Spleen (tissue), 7 donors: Measurements from ENCODE around the gene ACYP1.

ENCODE experiments used
- POLR2A ChIP-seq, 3 donors: fragments of 450-650 bp; IDR thresholded peaks; one replicate each; pipeline ENCODE4 v1.5.1; 2017; ENCODE audit warnings: antibody characterized with exemption in 3 of 3, mild to moderate bottlenecking in 1 of 3
- TF ChIP-seq, protein P1 (sequence below), 11 experiments: fragments of 200-600 bp in 7 of 11; fragments of 450-650 bp in 4 of 11; sonication (generic) in 4 of 11; IDR thresholded peaks in 8 of 11; conservative IDR thresholded peaks in 3 of 11; 1 replicate in 7 of 11; 2 replicates in 4 of 11; pipeline versions ENCODE4 v1.4.0 to v1.8.0; 2016 to 2021; ENCODE audit warnings: antibody characterized with exemption in 11 of 11, inconsistent platforms in 4 of 11, mild to moderate bottlenecking in 1 of 11
- donor health status: DM: no; HTN: no; CAD: no; lungs with moderate emphysema.
- donor health status: DM: no; HTN: no; CAD: no.
- donor health status: DM: no; HTN: no; CAD: no.

DNA sequence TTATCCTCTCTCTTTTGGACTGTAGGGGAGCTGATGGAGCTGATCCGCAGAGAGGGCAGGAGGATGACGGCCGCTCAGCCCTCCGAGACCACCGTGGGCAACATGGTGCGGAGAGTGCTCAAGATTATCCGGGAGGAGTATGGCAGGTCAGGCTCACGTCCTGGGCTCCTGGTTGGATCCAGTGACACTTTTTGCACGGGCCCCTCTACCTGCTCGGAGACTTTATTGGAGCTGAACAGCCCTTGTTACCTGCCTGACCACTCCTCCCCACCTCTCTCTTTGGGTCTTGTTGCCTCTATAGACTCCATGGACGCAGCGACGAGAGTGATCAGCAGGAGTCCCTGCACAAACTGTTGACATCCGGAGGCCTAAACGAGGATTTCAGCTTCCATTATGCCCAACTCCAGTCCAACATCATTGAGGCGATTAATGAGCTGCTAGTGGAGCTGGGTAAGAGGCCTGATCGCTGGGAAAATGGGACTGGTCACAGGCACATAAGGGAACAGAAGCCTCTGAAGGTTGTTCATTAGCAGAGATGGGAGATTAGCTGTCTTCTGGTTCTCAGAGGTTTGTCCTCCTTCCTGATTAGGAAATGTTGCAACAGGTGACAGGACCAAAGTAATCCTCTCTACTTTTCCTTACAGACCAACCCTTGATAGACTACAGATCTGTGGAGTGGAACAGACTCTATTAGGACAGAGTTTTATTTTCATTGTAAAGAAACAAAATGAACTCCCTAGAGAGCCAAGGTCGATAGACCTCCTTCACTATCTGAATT, 60.4 kb downstream of the ACYP1 start:
- TF ChIP-seq, protein P1, sequence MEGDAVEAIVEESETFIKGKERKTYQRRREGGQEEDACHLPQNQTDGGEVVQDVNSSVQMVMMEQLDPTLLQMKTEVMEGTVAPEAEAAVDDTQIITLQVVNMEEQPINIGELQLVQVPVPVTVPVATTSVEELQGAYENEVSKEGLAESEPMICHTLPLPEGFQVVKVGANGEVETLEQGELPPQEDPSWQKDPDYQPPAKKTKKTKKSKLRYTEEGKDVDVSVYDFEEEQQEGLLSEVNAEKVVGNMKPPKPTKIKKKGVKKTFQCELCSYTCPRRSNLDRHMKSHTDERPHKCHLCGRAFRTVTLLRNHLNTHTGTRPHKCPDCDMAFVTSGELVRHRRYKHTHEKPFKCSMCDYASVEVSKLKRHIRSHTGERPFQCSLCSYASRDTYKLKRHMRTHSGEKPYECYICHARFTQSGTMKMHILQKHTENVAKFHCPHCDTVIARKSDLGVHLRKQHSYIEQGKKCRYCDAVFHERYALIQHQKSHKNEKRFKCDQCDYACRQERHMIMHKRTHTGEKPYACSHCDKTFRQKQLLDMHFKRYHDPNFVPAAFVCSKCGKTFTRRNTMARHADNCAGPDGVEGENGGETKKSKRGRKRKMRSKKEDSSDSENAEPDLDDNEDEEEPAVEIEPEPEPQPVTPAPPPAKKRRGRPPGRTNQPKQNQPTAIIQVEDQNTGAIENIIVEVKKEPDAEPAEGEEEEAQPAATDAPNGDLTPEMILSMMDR (IDR thresholded peaks at IDR 0.05 in 8 of 11, conservative IDR thresholded peaks at IDR 0.05 in 3 of 11), result no peak
- no peak for TF ChIP-seq POLR2A (IDR thresholded peaks at IDR 0.05)
